ENCODE data around the gene APOE. TPM values are rescaled to one million over a fixed set of nuclear protein-coding genes. Genes with fewer than 3 reads are reported as not detected.
A peak's percentile ranks its signal among the peaks of the same experiment; 100 is the strongest.

Gene APOE
- total and polyA plus RNA-seq, 2 of the 13 experiments (the other 11 are each of a cell fraction or from before 2014, with no cell fraction given): 1,328 to 1,470 TPM

- TF ChIP-seq SMYD3 (CRISPR knock-in tag; IDR thresholded peaks at IDR 0.05) (no peak), HBP1 (CRISPR knock-in tag; IDR thresholded peaks at IDR 0.05; ENCODE audit: low read depth) (peak; percentile 61; the same call in 1 of the 2 replicates), ARNTL (CRISPR knock-in tag; IDR thresholded peaks at IDR 0.05) (peak; percentile 93), EP300 (IDR thresholded peaks at IDR 0.05; ENCODE audit: low read depth in 2 of 2, low read length in 2 of 2) (peak; percentile 97 to 99), EP300 (CRISPR knock-in tag; IDR thresholded peaks at IDR 0.05; ENCODE audit: borderline replicate concordance) (peak; percentile 99), ZNF839 (CRISPR knock-in tag; IDR thresholded peaks at IDR 0.05; ENCODE audit: borderline replicate concordance) (no peak), ZNF251 (CRISPR knock-in tag; IDR thresholded peaks at IDR 0.05) (no peak), ZNF160 (CRISPR knock-in tag; IDR thresholded peaks at IDR 0.05) (0 out of 2 replicates have a peak, but pooled peaks have one; percentile 58), ZNF768 (CRISPR knock-in tag; IDR thresholded peaks at IDR 0.05) (peak; percentile 67), IRF2 (CRISPR knock-in tag; IDR thresholded peaks at IDR 0.05) (peak; percentile 96), ZSCAN5A (CRISPR knock-in tag; IDR thresholded peaks at IDR 0.05; ENCODE audit: borderline replicate concordance) (0 out of 2 replicates have a peak, but pooled peaks have one; percentile 24), ZNF883 (CRISPR knock-in tag; IDR thresholded peaks at IDR 0.05; ENCODE audit: not compliant biosample characterization) (no peak), KDM3A (CRISPR knock-in tag; IDR thresholded peaks at IDR 0.05; ENCODE audit: low read depth) (peak; percentile 89), IRF9 (CRISPR knock-in tag; IDR thresholded peaks at IDR 0.05; ENCODE audit: borderline replicate concordance) (peak; percentile 85; the same call in 1 of the 2 replicates), MED8 (CRISPR knock-in tag; IDR thresholded peaks at IDR 0.05; ENCODE audit: insufficient replicate concordance) (peak; percentile 99), GFI1 (CRISPR knock-in tag; IDR thresholded peaks at IDR 0.05; ENCODE audit: borderline replicate concordance) (peak; percentile 70; the same call in 1 of the 2 replicates), ZNF124 (CRISPR knock-in tag; IDR thresholded peaks at IDR 0.05) (no peak), FOXK2 (IDR thresholded peaks at IDR 0.05) (no peak; the same call in 1 of the 2 replicates), ZBTB8A (CRISPR knock-in tag; IDR thresholded peaks at IDR 0.05; ENCODE audit: borderline replicate concordance, low read depth) (no peak), CCAR2 (optimal IDR thresholded peaks at IDR 0.05; ENCODE audit: low read depth, low read length) (no peak), PRPF4 (IDR thresholded peaks at IDR 0.05; ENCODE audit: low read depth, low read length, poor library complexity, severe bottlenecking) (peak; percentile 99), ATF7 (IDR thresholded peaks at IDR 0.05) (no peak), ATF7 (CRISPR knock-in tag; IDR thresholded peaks at IDR 0.05) (peak; percentile 46; the same call in 1 of the 2 replicates), THYN1 (CRISPR knock-in tag; IDR thresholded peaks at IDR 0.05; ENCODE audit: borderline replicate concordance, low read depth) (no peak)
- TF ChIP-seq, protein P1, sequence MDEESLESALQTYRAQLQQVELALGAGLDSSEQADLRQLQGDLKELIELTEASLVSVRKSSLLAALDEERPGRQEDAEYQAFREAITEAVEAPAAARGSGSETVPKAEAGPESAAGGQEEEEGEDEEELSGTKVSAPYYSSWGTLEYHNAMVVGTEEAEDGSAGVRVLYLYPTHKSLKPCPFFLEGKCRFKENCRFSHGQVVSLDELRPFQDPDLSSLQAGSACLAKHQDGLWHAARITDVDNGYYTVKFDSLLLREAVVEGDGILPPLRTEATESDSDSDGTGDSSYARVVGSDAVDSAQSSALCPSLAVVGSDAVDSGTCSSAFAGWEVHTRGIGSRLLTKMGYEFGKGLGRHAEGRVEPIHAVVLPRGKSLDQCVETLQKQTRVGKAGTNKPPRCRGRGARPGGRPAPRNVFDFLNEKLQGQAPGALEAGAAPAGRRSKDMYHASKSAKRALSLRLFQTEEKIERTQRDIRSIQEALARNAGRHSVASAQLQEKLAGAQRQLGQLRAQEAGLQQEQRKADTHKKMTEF (CRISPR knock-in tag; IDR thresholded peaks at IDR 0.05): peak; percentile 96
- TF ChIP-seq, protein P2, sequence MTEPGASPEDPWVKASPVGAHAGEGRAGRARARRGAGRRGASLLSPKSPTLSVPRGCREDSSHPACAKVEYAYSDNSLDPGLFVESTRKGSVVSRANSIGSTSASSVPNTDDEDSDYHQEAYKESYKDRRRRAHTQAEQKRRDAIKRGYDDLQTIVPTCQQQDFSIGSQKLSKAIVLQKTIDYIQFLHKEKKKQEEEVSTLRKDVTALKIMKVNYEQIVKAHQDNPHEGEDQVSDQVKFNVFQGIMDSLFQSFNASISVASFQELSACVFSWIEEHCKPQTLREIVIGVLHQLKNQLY (CRISPR knock-in tag; IDR thresholded peaks at IDR 0.05): peak; percentile 95
These were observed 18.7 kb downstream of the APOE start (continued) for GRCh38 chr19:44924243-44924725.

Measured in HepG2 (cell line).